ENCODE measurements around the gene PKNOX2.

DNA sequence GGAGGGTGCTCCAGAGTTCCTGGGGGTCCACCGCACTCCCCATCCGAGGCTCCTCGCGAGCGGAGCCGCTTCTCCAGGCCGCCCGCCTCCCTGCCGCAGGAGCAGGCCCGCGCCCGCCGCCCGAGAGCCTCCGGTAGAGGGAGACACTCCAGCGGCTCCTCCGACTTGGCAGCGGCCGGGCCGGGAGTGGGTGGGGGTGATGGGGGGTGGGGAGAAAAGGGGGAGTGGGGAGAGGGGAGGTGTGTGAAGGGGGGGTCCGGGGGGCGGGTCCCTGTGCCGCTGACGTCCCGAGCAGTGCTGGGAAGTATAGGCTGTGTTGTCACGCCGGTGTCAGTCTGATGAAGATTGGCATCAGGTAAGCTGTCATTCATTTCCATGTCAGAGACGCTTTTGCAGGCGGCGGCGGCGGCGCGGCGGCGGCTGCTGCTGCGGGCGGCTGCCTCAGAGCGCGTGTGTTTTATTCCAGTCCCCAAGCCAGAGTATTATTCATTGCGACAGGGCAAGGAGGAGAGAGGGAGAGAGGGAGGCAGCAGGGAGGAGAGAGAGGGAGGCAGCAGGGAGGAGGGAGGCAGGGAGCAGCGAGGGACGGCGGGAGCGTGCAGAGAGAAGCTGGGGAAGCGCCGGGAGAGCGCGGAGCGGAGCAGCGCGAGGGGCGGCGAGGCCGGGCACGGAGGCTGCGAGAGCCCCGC is at the start of gene PKNOX2:
- TF ChIP-seq POLR2A (IDR thresholded peaks at IDR 0.05; ENCODE audit: low read depth, low read length) (no peak), POLR2AphosphoS5 (IDR thresholded peaks at IDR 0.05; ENCODE audit: low read depth, low read length) (no peak), TAF1 (IDR thresholded peaks at IDR 0.05; ENCODE audit: borderline replicate concordance, low read depth, low read length) (no peak)

Measured in GM12892 (cell line).